A549 (cell line): ENCODE data around the gene NME7. TPM values are rescaled to one million over a fixed set of nuclear protein-coding genes. Genes with fewer than 3 reads are reported as not detected.

ENCODE experiments used
- ATAC-seq, 2 experiments: fragments of 200-7000 bp in 1 of 2; fragments of >200 bp in 1 of 2; cut with Nextera tagmentation in 1 of 2; cut with Tn5 transposase in 1 of 2; 3 replicates each; pipeline versions ENCODE4 v1.8.0 to v1.9.1; 2018 to 2020; ENCODE audit warnings: mild to moderate bottlenecking in 1 of 2, moderate library complexity in 1 of 2
- CTCF ChIA-PET: fragments of 300-600 bp; sonication (Branson Sonifier 250); formaldehyde crosslinking; extraction: SDS; loops from one replicate; lab custom pipeline; 2021; ENCODE audit warnings: antibody characterized with exemption, inconsistent platforms; lab: Yijun Ruan, JAX
- POLR2A ChIA-PET: fragments of 350-600 bp; formaldehyde crosslinking; extraction: SDS; loops from one replicate; lab custom pipeline; 2021; ENCODE audit warnings: antibody characterized with exemption, inconsistent platforms; lab: Yijun Ruan, JAX
- DNase-seq, 2 experiments: peaks; one replicate each; pipeline versions ENCODE4 v3.0.0 to v3.0.0-alpha.2; 2011 to 2016; ENCODE audit warnings: low read depth in 1 of 2, low spot score in 1 of 2
- FAIRE-seq: peaks from 2 replicates; lab custom pipeline; 2011; peaks lifted over from hg19 to GRCh38; lab: Jason Lieb, UNC
- H3K27ac ChIP-seq, 2 experiments: fragments of >200 bp; sonication (Bioruptor Twin); formaldehyde crosslinking; 3 replicates each; pipeline ENCODE4 v1.5.1; 2016 to 2017
- H3K4me1 ChIP-seq: fragments of >200 bp; sonication (Bioruptor Twin); formaldehyde crosslinking; 3 replicates; pipeline ENCODE4 v1.6.1; 2016
- H3K4me2 ChIP-seq: fragments of >200 bp; sonication (Bioruptor Twin); formaldehyde crosslinking; 3 replicates; pipeline ENCODE4 v1.6.1; 2016
- H3K4me3 ChIP-seq: fragments of >200 bp; sonication (Bioruptor Twin); formaldehyde crosslinking; 3 replicates; pipeline ENCODE4 v1.5.1; 2016
- H3K9me3 ChIP-seq: fragments of >200 bp; sonication (Bioruptor Twin); formaldehyde crosslinking; 3 replicates; pipeline ENCODE4 v1.6.1; 2016
- BHLHE40 ChIP-seq: IDR thresholded peaks from 2 replicates; pipeline ENCODE4 v1.6.1; 2012; ENCODE audit warnings: low read depth, low read length, inconsistent platforms
- CBX8 ChIP-seq: fragments of 200-600 bp; sonication (generic); IDR thresholded peaks from 2 replicates; pipeline ENCODE4 v1.6.1; 2016
- CHD2 ChIP-seq: fragments of 150-350 bp; IDR thresholded peaks from 2 replicates; pipeline ENCODE4 v1.6.1; 2014; ENCODE audit warnings: low read length; ENCODE audit not compliant: partially characterized antibody
- CTCF ChIP-seq: fragments of >200 bp; sonication (Bioruptor Twin); formaldehyde crosslinking; IDR thresholded peaks from 3 replicates; pipeline ENCODE4 v1.5.1; 2016
- E2F6 ChIP-seq: IDR thresholded peaks from 2 replicates; pipeline ENCODE4 v1.6.1; 2012; ENCODE audit warnings: low read depth, borderline replicate concordance
- EHMT2 ChIP-seq: fragments of 200-600 bp; sonication (generic); IDR thresholded peaks from 2 replicates; pipeline ENCODE4 v1.6.1; 2016; ENCODE audit warnings: antibody characterized with exemption, low read depth, mild to moderate bottlenecking, moderate library complexity
- ESRRA ChIP-seq: fragments of 150-350 bp; IDR thresholded peaks from 2 replicates; pipeline ENCODE4 v1.6.1; 2014; ENCODE audit warnings: mild to moderate bottlenecking, low read length, borderline replicate concordance
- FOXS1 ChIP-seq: fragments of 250-450 bp; sonication (Bioruptor Pico); IDR thresholded peaks from 2 replicates; pipeline ENCODE4 v1.5.0; 2020; ENCODE audit warnings: mild to moderate bottlenecking, moderate library complexity
- HEYL ChIP-seq: fragments of 250-450 bp; sonication (Bioruptor Pico); IDR thresholded peaks from 2 replicates; pipeline ENCODE4 v1.8.0; 2021; ENCODE audit warnings: mild to moderate bottlenecking, moderate library complexity
- HOXA7 ChIP-seq: fragments of 250-450 bp; sonication (Bioruptor Pico); IDR thresholded peaks from 2 replicates; pipeline ENCODE4 v1.5.0; 2020; ENCODE audit warnings: mild to moderate bottlenecking, moderate library complexity
- HOXB13 ChIP-seq: fragments of 250-450 bp; sonication (Bioruptor Pico); IDR thresholded peaks from 2 replicates; pipeline ENCODE4 v1.5.0; 2020; ENCODE audit warnings: low read depth, mild to moderate bottlenecking, moderate library complexity
- HOXB5 ChIP-seq: fragments of 250-450 bp; sonication (Bioruptor Pico); IDR thresholded peaks from 2 replicates; pipeline ENCODE4 v1.5.0; 2020; ENCODE audit warnings: mild to moderate bottlenecking, moderate library complexity
- JUNB ChIP-seq: fragments of >200 bp; sonication (Bioruptor Twin); formaldehyde crosslinking; IDR thresholded peaks from 2 replicates; pipeline ENCODE4 v1.6.1; 2016
- KDM5A ChIP-seq: fragments of 200-600 bp; sonication (generic); IDR thresholded peaks from 2 replicates; pipeline ENCODE4 v1.6.1; 2016; ENCODE audit warnings: antibody characterized with exemption, mild to moderate bottlenecking
- MAFK ChIP-seq: fragments of 450-650 bp; IDR thresholded peaks from 2 replicates; pipeline ENCODE4 v1.6.1; 2014; ENCODE audit not compliant: partially characterized antibody
- MYC ChIP-seq: IDR thresholded peaks from 2 replicates; pipeline ENCODE4 v1.6.1; 2012; ENCODE audit warnings: mild to moderate bottlenecking, inconsistent platforms, low read length, improper control_type of control experiment, borderline replicate concordance
- NPAS2 ChIP-seq: fragments of 250-450 bp; sonication (Bioruptor Pico); IDR thresholded peaks from 2 replicates; pipeline ENCODE4 v1.8.0; 2022; ENCODE audit warnings: mild to moderate bottlenecking, moderate library complexity, borderline replicate concordance
- NR3C1 ChIP-seq: fragments of >200 bp; sonication (Bioruptor Twin); formaldehyde crosslinking; IDR thresholded peaks from 3 replicates; pipeline ENCODE4 v1.6.1; 2017
- PBX3 ChIP-seq: IDR thresholded peaks from 2 replicates; pipeline ENCODE4 v1.6.1; 2012
- PHF8 ChIP-seq: fragments of 200-600 bp; sonication (generic); IDR thresholded peaks from 2 replicates; pipeline ENCODE4 v1.6.1; 2016; ENCODE audit warnings: low read depth, mild to moderate bottlenecking, antibody characterized with exemption, moderate library complexity, borderline replicate concordance
- POLR2AphosphoS2 ChIP-seq: conservative IDR thresholded peaks from 2 replicates; pipeline ENCODE4 v1.6.1; 2012; ENCODE audit warnings: low read length, improper control_type of control experiment, inconsistent platforms
- RAD21 ChIP-seq, 2 experiments: fragments of >200 bp in 1 of 2; sonication (Bioruptor Twin) in 1 of 2; formaldehyde crosslinking in 1 of 2; IDR thresholded peaks in 1 of 2; conservative IDR thresholded peaks in 1 of 2; 2 replicates in 1 of 2; 3 replicates in 1 of 2; pipeline ENCODE4 v1.6.1; 2012 to 2018; ENCODE audit warnings: inconsistent platforms in 1 of 2
- RCOR1 ChIP-seq: fragments of 150-350 bp; IDR thresholded peaks from 2 replicates; pipeline ENCODE4 v1.6.1; 2014; ENCODE audit warnings: antibody characterized with exemption, low read length, low read depth
- SREBF2 ChIP-seq: fragments of 450-650 bp; IDR thresholded peaks from 2 replicates; pipeline ENCODE4 v1.6.1; 2014; ENCODE audit warnings: mild to moderate bottlenecking, moderate library complexity
- TFCP2L1 ChIP-seq: fragments of 250-450 bp; sonication (Bioruptor Pico); IDR thresholded peaks from 2 replicates; pipeline ENCODE4 v1.5.0; 2021; ENCODE audit warnings: mild to moderate bottlenecking
- USF2 ChIP-seq: fragments of 450-650 bp; IDR thresholded peaks from 2 replicates; pipeline ENCODE4 v1.6.1; 2014; ENCODE audit warnings: antibody characterized with exemption
- ZC3H11A ChIP-seq: fragments of 450-650 bp; IDR thresholded peaks from 2 replicates; pipeline ENCODE4 v1.6.1; 2014; ENCODE audit warnings: antibody characterized with exemption, mild to moderate bottlenecking
- ZFP36 ChIP-seq: fragments of 450-650 bp; IDR thresholded peaks from 2 replicates; pipeline ENCODE4 v1.6.1; 2014; ENCODE audit warnings: borderline replicate concordance; ENCODE audit not compliant: partially characterized antibody
- ZSCAN20 ChIP-seq: fragments of 250-450 bp; sonication (Bioruptor Pico); IDR thresholded peaks from 2 replicates; pipeline ENCODE4 v1.8.0; 2022; ENCODE audit warnings: mild to moderate bottlenecking, moderate library complexity
- WGBS: methylation state at CpG from one replicate; pipeline ENCODE4 v1.1.6; 2017; ENCODE audit errors: missing lambda C conversion rate; 5-methylcytosine and 5-hydroxymethylcytosine counted together
- polyA plus RNA-seq, 4 experiments: library from polyadenylated mRNA; depleted of rRNA in 3 of 4; stranded (reverse); fragments of >200 nt; fragmentation: RNase III in 1 of 4; extraction: RNeasy Plus Mini Kit Qiagen cat#74134 plus additional on column Dnase treatment in 1 of 4; gene quantifications; 2 replicates in 3 of 4; 3 replicates in 1 of 4; pipeline ENCODE4 v1.2.3, GENCODE V29; 2011 to 2017

The NME7 gene
- polyA plus RNA-seq, 2 of the 4 experiments (the other 2 are of a cell fraction), result 39.5 to 62.3 TPM

- ATAC-seq (peak; percentile 33 to 49), FAIRE-seq (no peak), DNase-seq (peak in 1 of 2 experiments; percentile 73)
- Histone ChIP-seq H3K4me3 (peak overlapping the region; percentile 92), H3K4me2 (peak overlapping the region; percentile 98), H3K9me3 (no peaks in the 10 kb centered on the region), H3K4me1 (peaks cover 48% of the 10 kb centered on the region), H3K27ac (peak overlapping the region; percentile 96 to 98)
- TF ChIP-seq RAD21 (conservative IDR thresholded peaks at IDR 0.05 in 1 of 2, IDR thresholded peaks at IDR 0.05 in 1 of 2) (peak; percentile 36 to 37; a peak in 2 of 5 replicates), NR3C1 (no peak), KDM5A (0 out of 2 replicates have a peak, but pooled peaks have one; percentile 17), ZFP36 (no peak), JUNB (no peak), CTCF (peak; percentile 27; the same call in 1 of the 3 replicates), CBX8 (no peak), ESRRA (peak; percentile 13; the same call in 1 of the 2 replicates), PBX3 (no peak), MAFK (no peak), HOXB13 (CRISPR knock-in tag) (no peak), NPAS2 (no peak), ZC3H11A (no peak), FOXS1 (CRISPR knock-in tag) (no peak), CHD2 (no peak), TFCP2L1 (no peak), USF2 (no peak), HOXB5 (no peak), EHMT2 (no peak), ZSCAN20 (CRISPR knock-in tag) (no peak), BHLHE40 (no peak), PHF8 (peak; percentile 24; the same call in 1 of the 2 replicates)
- WGBS, result 2% methylated on average over 10 of the region's 10 CpGs
- CTCF ChIA-PET, result interaction anchor here (0.7 to 2.6 kb wide), 12 partner anchors 9 to 506 kb away, joined by 3 to 18 read pairs (median 4); partner anchors contain the start of genes BLZF1 and NME7
- POLR2A ChIA-PET, result interaction anchor here (0.8 to 4.4 kb wide), 8 partner anchors 10 to 506 kb away, joined by 3 to 42 read pairs (median 4); no protein-coding TSS in a partner anchor
Measured at GRCh38 chr1:169108863-169109560, 258.6 kb downstream of the NME7 start.

- Histone ChIP-seq H3K4me1 (peaks cover 49% of the 10 kb centered on the region), H3K27ac (peak overlapping the region; percentile 96 to 98), H3K4me3 (peak overlapping the region; percentile 92), H3K4me2 (peak overlapping the region; percentile 98), H3K9me3 (no peaks in the 10 kb centered on the region)
- ChIA-PET CTCF (interaction anchor here (0.8 to 2.6 kb wide), 6 partner anchors 35 to 505 kb away, joined by 3 to 18 read pairs (median 4); no protein-coding TSS in a partner anchor), POLR2A (interaction anchor here (1.1 to 4.4 kb wide), 4 partner anchors 8 to 399 kb away, joined by 4 to 42 read pairs (median 6); no protein-coding TSS in a partner anchor)
- FAIRE-seq (no peak), DNase-seq (no peak), ATAC-seq (no peak)
- 3% methylated on average over 2 of the region's 2 CpGs for WGBS
- TF ChIP-seq ZFP36 (no peak), SREBF2 (no peak), EHMT2 (no peak), HEYL (CRISPR knock-in tag) (no peak), NPAS2 (no peak), HOXB5 (no peak), MAFK (no peak), MYC (no peak), E2F6 (no peak), POLR2AphosphoS2 (no peak), HOXA7 (CRISPR knock-in tag) (no peak), RCOR1 (no peak)
Measured at GRCh38 chr1:169108223-169108622, 259.4 kb downstream of the NME7 start.
